Midbrain (tissue), 1 donor: Measurements from ENCODE around the gene EXO1.
"Not testable (repeated sequence)": the region's sequence is repeated elsewhere in the genome, so short reads cannot be mapped to it uniquely, and the experiment has no call there.

Experiments used
- DNase-seq: peaks from one replicate; lab custom pipeline; 2025; lab: John Stamatoyannopoulos, UW

EXO1 gene

GRCh38 chr1:241836941-241837340 lies 11.1 kb upstream of the EXO1 start:
- DNase-seq = no peak

DNA sequence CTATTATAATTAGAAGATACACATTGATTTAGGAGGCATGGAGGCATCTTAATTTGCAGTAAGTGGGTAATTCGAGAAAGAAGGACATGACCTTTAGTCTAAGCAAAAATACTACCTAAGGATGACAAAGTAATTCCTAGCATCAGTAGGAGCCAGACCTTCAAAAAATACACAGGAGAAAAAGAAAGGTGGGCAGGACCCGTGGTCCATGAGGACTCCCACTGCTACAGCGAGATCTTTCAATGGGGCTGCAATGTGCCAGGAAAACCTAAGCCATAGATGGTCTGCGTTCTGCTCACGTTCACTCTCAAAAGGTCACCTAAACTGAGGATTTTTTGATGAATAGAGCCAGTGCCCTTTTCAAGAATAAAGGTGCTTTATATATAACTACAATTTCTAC lies 10.6 kb upstream of the EXO1 start:
- no peak for DNase-seq

GRCh38 chr1:241837901-241838300 lies 10.1 kb upstream of the EXO1 start:
- no peak for DNase-seq

GRCh38 chr1:241838897-241839296 lies 9.1 kb upstream of the EXO1 start:
- DNase-seq = no peak

DNA sequence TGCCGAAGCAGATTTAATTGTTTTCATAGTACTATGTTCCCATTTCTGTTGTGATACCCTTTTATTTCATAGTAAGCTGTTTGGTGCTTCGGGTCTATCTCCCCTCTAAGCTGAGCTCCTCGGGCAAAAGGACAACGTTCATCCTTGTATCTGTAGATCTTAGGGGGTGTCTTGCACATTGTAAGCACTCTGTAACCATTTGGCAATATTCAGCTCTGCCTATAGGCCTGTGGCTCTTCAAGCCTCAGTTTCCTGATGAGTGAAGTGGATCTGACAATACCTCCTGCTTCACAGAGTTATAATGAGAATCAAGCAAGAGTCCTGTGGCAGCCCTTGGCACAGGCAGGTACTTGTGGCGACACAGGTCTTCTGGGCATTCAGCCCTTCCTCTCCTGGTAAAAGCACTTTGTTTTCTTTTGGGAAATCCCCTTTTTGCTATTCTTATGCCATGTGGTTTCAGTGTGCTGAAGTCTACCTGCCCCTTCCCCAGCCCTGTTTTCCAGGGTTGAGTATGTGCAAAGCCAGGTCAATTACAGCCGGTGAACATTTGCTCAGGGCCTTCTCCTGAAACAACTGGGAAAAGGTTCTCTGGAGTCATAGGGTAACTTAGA lies 8.5 kb upstream of the EXO1 start:
- no peak for DNase-seq

- no peak for DNase-seq
These were observed 7.8 kb upstream of the EXO1 start for GRCh38 chr1:241840164-241840563.

GRCh38 chr1:241841691-241842090 lies 6.3 kb upstream of the EXO1 start:
- no peak for DNase-seq

GRCh38 chr1:241842565-241842964 lies 5.4 kb upstream of the EXO1 start:
- DNase-seq = no peak

DNA sequence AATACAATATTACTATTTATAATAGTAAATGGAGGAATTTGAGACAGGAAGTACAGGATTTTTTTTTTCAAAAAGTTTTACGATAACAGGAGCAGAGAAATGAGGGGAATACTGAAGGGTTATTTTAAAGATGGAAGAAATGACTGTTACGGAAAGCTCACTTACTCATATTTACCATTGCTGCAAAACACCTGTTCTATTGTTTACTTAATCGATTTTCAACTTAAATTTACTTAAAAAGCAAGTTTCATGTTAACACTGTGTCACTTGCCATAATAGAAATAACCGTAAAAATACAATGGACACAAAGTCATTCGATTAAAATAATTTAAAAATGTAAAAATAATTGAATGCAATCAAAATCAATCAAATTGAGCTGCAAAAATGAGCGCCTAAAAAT lies 3.4 kb upstream of the EXO1 start:
- DNase-seq = no peak

- no peak for DNase-seq
These were observed 1.6 kb upstream of the EXO1 start for GRCh38 chr1:241846375-241846774.

DNA sequence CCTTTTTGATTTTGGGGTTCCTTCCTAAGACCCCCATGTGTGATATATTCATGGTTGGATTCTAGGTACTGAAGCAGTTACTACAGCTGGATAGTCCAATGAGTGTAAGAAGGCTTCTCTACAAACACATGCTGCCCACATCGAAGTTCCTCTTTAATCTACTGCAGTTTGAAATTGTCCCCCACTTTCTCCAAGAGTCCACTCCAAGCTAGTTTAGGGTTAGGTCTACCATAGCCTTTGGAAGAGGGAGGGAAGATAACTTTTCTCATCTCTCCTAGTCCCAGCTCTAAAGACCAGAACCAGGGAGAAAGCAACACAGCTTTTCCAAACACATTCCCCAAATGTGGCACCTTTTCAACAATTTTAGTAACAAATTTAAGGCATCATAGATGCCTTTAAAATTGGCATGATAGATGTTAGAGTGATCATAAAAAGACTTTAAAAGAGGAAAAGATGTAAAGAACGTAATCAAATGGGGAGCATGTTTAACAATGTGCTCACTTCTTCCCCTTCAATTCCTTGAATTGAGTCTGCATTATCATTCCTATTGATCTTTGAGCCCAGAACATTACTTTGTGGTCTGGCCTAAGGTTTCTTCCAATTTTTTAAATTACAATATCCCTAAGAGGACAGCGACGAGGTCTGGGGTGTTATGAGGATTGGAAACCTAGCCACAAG lies 1.0 kb upstream of the EXO1 start:
- no peak for DNase-seq

DNA sequence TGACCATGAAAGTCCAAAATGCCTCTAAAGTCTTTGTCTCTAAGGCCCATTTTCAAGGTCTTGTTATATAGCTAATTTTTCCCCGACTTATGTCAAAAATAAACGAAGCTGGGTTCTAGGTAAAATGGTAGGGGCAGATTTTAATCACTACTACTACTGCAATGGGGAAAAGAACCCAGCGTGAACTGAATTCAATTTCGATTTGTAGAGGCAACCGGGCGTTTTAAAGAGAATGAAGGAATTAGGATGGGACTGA lies 536 bp upstream of the EXO1 start:
- DNase-seq = no peak

GRCh38 chr1:241848686-241849344 lies 811 bp downstream of the EXO1 start:
- DNase-seq = no peak

DNA sequence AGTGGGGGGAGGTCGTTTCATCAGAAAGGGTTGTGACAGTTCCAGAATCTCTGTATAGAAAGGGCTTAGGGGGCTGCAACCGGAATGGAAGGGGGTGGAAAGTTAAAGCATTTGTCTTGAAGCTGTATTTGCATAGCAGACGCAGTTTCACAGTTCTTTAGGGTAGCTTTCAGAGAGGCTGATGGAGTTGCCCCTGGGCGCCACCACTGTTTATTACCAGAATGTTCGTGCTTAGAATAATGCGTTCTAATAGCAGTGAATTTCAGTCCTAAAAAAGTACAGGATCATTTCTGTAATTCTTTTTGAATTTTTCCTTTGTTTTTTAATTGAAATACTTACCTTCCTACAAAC lies 1.3 kb downstream of the EXO1 start:
- DNase-seq = no peak

GRCh38 chr1:241855545-241856140 lies 7.6 kb downstream of the EXO1 start:
- DNase-seq = not testable (repeated sequence)

DNA sequence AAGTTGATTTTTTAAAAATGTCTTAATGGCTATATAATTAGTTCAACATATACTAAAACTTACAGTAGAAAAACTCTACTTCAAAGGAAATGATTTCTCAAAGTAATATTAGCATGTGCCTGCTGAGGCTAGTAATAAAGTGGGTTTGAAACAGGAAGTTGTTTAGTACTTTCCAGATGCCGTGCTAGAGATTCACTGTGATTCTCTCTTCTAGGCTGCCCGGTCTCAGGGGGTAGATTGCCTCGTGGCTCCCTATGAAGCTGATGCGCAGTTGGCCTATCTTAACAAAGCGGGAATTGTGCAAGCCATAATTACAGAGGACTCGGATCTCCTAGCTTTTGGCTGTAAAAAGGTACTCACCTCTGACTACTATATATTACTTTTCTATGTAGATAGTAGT lies 9.1 kb downstream of the EXO1 start:
- DNase-seq = no peak

DNA sequence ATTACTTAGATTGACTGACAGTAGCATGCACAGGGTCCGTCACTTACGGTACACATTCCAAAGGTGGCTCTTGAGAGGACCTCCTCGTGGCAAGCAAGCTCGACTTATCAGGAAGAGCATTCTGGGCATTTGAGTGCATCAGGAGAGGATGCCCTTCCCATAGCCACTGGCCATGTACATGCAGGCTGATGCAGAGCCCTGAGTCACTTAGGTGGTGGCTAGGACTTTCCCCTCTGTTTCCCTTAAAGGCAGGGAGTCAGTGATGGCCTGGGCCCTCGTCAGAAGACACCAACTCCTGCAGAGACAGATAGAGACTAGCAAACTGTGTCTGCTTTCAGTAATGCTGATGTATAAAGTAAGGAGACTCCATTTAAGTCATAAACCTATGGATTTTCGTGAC lies 12.9 kb downstream of the EXO1 start:
- DNase-seq = no peak

DNA sequence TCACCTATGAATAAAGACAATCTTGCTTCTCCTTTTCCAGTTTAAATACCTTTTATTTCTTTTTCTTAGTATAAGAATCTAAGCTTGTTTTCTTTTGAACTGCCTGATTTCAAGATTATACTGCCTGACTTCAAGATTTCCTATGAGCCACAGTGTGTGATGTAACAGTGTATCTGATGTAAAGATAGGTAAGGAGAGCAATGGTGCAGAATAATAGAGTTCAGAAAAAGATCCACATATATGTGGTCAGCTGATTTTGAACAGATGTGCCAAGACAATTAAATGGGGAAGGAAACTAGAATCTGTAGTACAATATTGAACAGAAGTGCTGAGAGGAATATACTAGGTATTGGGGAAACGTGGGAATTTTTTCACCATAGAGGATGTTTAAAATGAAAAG lies 21.0 kb downstream of the EXO1 start:
- DNase-seq = no peak

GRCh38 chr1:241870336-241870735 lies 22.3 kb downstream of the EXO1 start:
- DNase-seq = no peak

DNA sequence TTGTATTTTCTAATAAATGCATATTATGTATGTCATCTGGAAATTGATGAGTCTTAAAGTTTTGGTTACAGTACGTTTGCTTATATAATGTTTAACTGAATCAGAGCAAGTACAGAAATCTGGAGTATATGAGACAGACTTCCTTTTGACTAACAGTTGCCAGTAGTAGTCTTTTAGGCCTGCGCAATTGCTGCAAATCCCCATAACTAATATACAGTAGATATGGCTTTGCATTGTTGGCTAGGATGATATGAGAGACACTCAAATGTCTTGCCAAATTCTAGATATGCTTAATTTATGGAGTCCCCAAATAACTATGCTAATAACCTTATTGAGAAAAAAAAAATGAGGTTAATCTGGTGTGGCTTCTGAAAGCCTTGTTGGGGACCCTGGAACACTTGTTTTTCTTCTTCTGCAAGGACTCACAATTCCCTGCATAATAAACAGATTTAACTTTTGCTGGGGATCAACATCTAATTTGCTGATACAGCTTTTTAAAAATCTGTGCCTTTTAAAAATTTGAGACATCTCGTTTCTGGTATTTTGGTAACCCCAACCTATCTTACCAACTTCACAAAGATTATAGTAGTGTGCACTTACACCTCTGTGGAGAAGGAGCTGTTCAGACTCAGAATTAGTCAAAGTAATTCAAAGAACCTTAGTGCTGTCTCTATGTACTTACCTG lies 22.9 kb downstream of the EXO1 start:
- DNase-seq = no peak

- no peak for DNase-seq
These were observed 33.4 kb downstream of the EXO1 start for GRCh38 chr1:241881440-241881839.

DNA sequence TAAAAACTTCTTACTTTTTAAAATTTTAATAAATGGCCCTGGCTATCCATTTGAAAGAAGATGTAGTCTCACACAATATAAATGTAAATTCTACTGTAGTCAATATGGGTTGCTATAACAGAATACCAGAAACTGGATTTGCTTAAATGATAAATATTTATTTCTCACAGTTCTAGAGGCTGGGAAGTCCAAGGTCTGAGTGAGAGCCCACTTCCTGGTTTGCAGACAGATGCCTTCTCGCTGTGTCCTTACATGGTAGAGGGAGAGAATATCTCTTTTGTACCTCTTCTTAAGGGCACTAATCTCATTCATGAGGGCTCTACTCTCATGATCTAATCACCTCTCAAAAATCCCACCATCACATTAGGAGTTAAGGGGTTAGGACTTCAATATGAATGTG lies 35.2 kb downstream of the EXO1 start:
- DNase-seq = no peak

DNA sequence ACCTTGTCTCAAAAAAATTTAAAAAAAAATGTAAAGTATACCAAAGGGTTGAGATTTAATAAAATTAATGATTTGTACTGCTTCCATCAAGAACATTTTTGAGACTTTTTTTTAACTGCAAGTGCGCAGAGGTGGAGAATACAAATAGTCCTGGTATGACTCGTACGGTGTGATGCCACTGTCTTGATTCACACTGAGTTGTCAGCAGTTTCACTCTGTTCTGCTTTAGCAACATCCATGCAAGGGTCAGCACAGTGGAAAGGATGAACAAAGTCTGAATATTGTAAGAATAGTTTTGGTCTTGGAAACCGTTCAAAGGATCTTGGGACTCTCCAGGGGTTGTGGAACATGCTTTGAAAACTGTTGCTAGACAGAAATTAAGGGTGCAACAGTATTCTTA lies 40.2 kb downstream of the EXO1 start:
- no peak for DNase-seq
